OCI-LY3 (cell line): ENCODE measurements around the gene TCIRG1.
A peak's percentile ranks its signal among the peaks of the same experiment; 100 is the strongest.

Experiments
- H2AFZ ChIP-seq: fragments of 200-600, 300-600 bp; shearing (Covaris generic); 2 replicates; pipeline ENCODE4 v1.6.0; 2014; ENCODE audit warnings: antibody characterized with exemption, low read depth, low read length
- H3K27ac ChIP-seq: fragments of 200-600, 300-600 bp; sonication (generic); 2 replicates; pipeline ENCODE4 v1.5.1; 2014; ENCODE audit warnings: mild to moderate bottlenecking, low read length, moderate library complexity, mixed read lengths
- H3K27me3 ChIP-seq: fragments of 200-600, 300-600 bp; sonication (generic); 2 replicates; pipeline ENCODE4 v1.6.1; 2014; ENCODE audit warnings: low read depth, low read length, mixed read lengths
- H3K36me3 ChIP-seq: fragments of 200-600, 300-600 bp; sonication (generic); replicated peaks from 2 replicates; pipeline ENCODE3; 2014; ENCODE audit warnings: low read depth, low read length, mixed read lengths
- H3K4me1 ChIP-seq: fragments of 300-600, 200-600 bp; sonication (generic); 2 replicates; pipeline ENCODE4 v1.6.1; 2014; ENCODE audit warnings: low read length, mixed read lengths
- H3K4me2 ChIP-seq: fragments of 200-600, 300-600 bp; sonication (generic); 2 replicates; pipeline ENCODE4 v1.6.1; 2014; ENCODE audit warnings: low read length, mixed read lengths
- H3K4me3 ChIP-seq: fragments of 300-600, 200-600 bp; sonication (generic); 2 replicates; pipeline ENCODE4 v1.5.1; 2014; ENCODE audit warnings: antibody characterized with exemption, mild to moderate bottlenecking, low read length, moderate library complexity
- H3K79me2 ChIP-seq: fragments of 300-600, 200-600 bp; shearing (Covaris generic); 2 replicates; pipeline ENCODE4 v1.6.1; 2014; ENCODE audit warnings: mild to moderate bottlenecking, low read length, mixed read lengths
- H3K9ac ChIP-seq: fragments of 300-600, 200-600 bp; shearing (Covaris generic); 2 replicates; pipeline ENCODE4 v1.6.0; 2014; ENCODE audit warnings: mild to moderate bottlenecking, low read length, moderate library complexity
- H3K9me3 ChIP-seq: fragments of 200-600, 300-600 bp; shearing (Covaris generic); 2 replicates; pipeline ENCODE4 v1.6.1; 2014; ENCODE audit warnings: low read length, mixed read lengths; ENCODE audit not compliant: insufficient read depth
- H4K20me1 ChIP-seq: fragments of 200-600, 300-600 bp; sonication (generic); 2 replicates; pipeline ENCODE4 v1.6.1; 2016; ENCODE audit warnings: low read length, mixed read lengths; ENCODE audit not compliant: insufficient read depth
- CTCF ChIP-seq: fragments of 200-600, 300-600 bp; sonication (generic); IDR thresholded peaks from 2 replicates; pipeline ENCODE4 v1.5.1; 2014; ENCODE audit warnings: antibody characterized with exemption, low read length, low read depth
- EZH2phosphoT487 ChIP-seq: fragments of 200-600 bp; shearing (Covaris generic); IDR thresholded peaks from 2 replicates; pipeline ENCODE4 v1.6.1; 2018; ENCODE audit warnings: antibody characterized with exemption, mixed run types, low read depth

The TCIRG1 gene

GRCh38 chr11:67998150-67999045, 40.4 kb upstream of the TCIRG1 start:
- no peak for TF ChIP-seq EZH2phosphoT487
- TF ChIP-seq CTCF: no peak
- peaks cover 48% of the 10 kb centered on the region for H3K79me2 ChIP-seq
- H3K4me1 ChIP-seq: peaks cover 38% of the 10 kb centered on the region
- no peaks in the 10 kb centered on the region for H3K27me3 ChIP-seq
- peaks cover 43% of the 10 kb centered on the region for H4K20me1 ChIP-seq
- H3K9me3 ChIP-seq: no peaks in the 10 kb centered on the region
- H3K4me2 ChIP-seq: no peak overlapping the region
- H3K27ac ChIP-seq: no peak overlapping the region
- no peak overlapping the region for H2AFZ ChIP-seq
- no peak overlapping the region for H3K9ac ChIP-seq
- no peak overlapping the region for H3K4me3 ChIP-seq
- H3K36me3 ChIP-seq: peaks cover 63% of the 10 kb centered on the region

- peaks cover 63% of the 10 kb centered on the region for H3K36me3 ChIP-seq
- H3K4me3 ChIP-seq: no peak overlapping the region
- H2AFZ ChIP-seq: no peak overlapping the region
- H3K27ac ChIP-seq: no peak overlapping the region
- peaks cover 50% of the 10 kb centered on the region for H3K79me2 ChIP-seq
- TF ChIP-seq CTCF: no peak
- no peak for TF ChIP-seq EZH2phosphoT487
- H4K20me1 ChIP-seq: peaks cover 40% of the 10 kb centered on the region
- H3K4me1 ChIP-seq: peaks cover 35% of the 10 kb centered on the region
- H3K4me2 ChIP-seq: no peak overlapping the region
- H3K9me3 ChIP-seq: no peaks in the 10 kb centered on the region
- H3K27me3 ChIP-seq: no peaks in the 10 kb centered on the region
- H3K9ac ChIP-seq: no peak overlapping the region
Observed at GRCh38 chr11:67999201-67999629, 39.6 kb upstream of the TCIRG1 start.

GRCh38 chr11:67999704-68000103, 39.1 kb upstream of the TCIRG1 start:
- Histone ChIP-seq H3K36me3 (peaks cover 63% of the 10 kb centered on the region), H3K9me3 (no peaks in the 10 kb centered on the region), H3K4me2 (no peak overlapping the region), H3K79me2 (peaks cover 55% of the 10 kb centered on the region), H3K27me3 (no peaks in the 10 kb centered on the region), H3K4me3 (no peak overlapping the region), H4K20me1 (peaks cover 36% of the 10 kb centered on the region), H2AFZ (no peak overlapping the region), H3K4me1 (peaks cover 35% of the 10 kb centered on the region), H3K27ac (no peak overlapping the region), H3K9ac (no peak overlapping the region)
- TF ChIP-seq CTCF (no peak), EZH2phosphoT487 (no peak)

GRCh38 chr11:68002575-68002937, 36.3 kb upstream of the TCIRG1 start:
- H3K4me2 ChIP-seq: peak overlapping the region; percentile 88
- peaks cover 55% of the 10 kb centered on the region for H3K79me2 ChIP-seq
- TF ChIP-seq EZH2phosphoT487 (no peak), CTCF (no peak)
- H3K27ac ChIP-seq: peak overlapping the region; percentile 91
- peaks cover 37% of the 10 kb centered on the region for H3K4me1 ChIP-seq
- H3K4me3 ChIP-seq: peak overlapping the region; percentile 88
- H3K36me3 ChIP-seq: peaks cover 46% of the 10 kb centered on the region
- H3K9ac ChIP-seq: peak overlapping the region; percentile 83
- peaks cover 14% of the 10 kb centered on the region for H4K20me1 ChIP-seq
- no peak overlapping the region for H2AFZ ChIP-seq
- H3K9me3 ChIP-seq: no peaks in the 10 kb centered on the region
- H3K27me3 ChIP-seq: no peaks in the 10 kb centered on the region
